ENCODE results near the gene UGT1A8. TPM values are rescaled to one million over a fixed set of nuclear protein-coding genes. Genes with fewer than 3 reads are reported as not detected.

UGT1A8 gene
- polyA plus RNA-seq, 1 donor = not detected

- no peak overlapping the region for H3K27ac ChIP-seq (ENCODE audit: low read length)
- H3K4me1 ChIP-seq (ENCODE audit: control insufficient read depth, insufficient read depth, low read length) = no peaks in the 10 kb centered on the region
- no peaks in the 10 kb centered on the region for H3K9me3 ChIP-seq (ENCODE audit: control insufficient read depth, low read depth, low read length)
- no peaks in the 10 kb centered on the region for H3K27me3 ChIP-seq (ENCODE audit: control insufficient read depth, insufficient read depth, low read length)
- H3K36me3 ChIP-seq (ENCODE audit: control insufficient read depth, insufficient read depth, low read length) = no peaks in the 10 kb centered on the region
- H3K4me3 ChIP-seq (ENCODE audit: low read length) = no peak overlapping the region
- DNase-seq = no peak
- no CpG with 5 or more reads among the region's 4 CpGs for WGBS (ENCODE audit: insufficient coverage, low lambda C conversion rate)
Measured at GRCh38 chr2:233680361-233681045, 63.1 kb downstream of the UGT1A8 start.

GRCh38 chr2:233681521-233682099, 64.2 kb downstream of the UGT1A8 start, which contains the start of gene UGT1A7:
TSS of gene UGT1A7 (plus strand) at chr2:233681901. CDS start at chr2:233681938, 37 bp downstream.
- no peak for DNase-seq
- H3K27me3 ChIP-seq (ENCODE audit: control insufficient read depth, insufficient read depth, low read length) = no peaks in the 10 kb centered on the region
- H3K4me3 ChIP-seq (ENCODE audit: low read length) = no peak within 1 kb of the TSS
- no peaks in the 10 kb centered on the region for H3K4me1 ChIP-seq (ENCODE audit: control insufficient read depth, insufficient read depth, low read length)
- H3K9me3 ChIP-seq (ENCODE audit: control insufficient read depth, low read depth, low read length) = no peaks in the 10 kb centered on the region
- H3K36me3 ChIP-seq (ENCODE audit: control insufficient read depth, insufficient read depth, low read length) = no peaks in the 10 kb centered on the region
- 44% methylated on average over 2 of the region's 5 CpGs for WGBS (ENCODE audit: insufficient coverage, low lambda C conversion rate)
- H3K27ac ChIP-seq (ENCODE audit: low read length) = no peak within 1 kb of the TSS

- no CpG with 5 or more reads among the region's 1 CpG for WGBS (ENCODE audit: insufficient coverage, low lambda C conversion rate)
Measured at GRCh38 chr2:233684640-233685039, 67.2 kb downstream of the UGT1A8 start.

GRCh38 chr2:233686928-233687327, 69.5 kb downstream of the UGT1A8 start:
- no peak overlapping the region for H3K4me3 ChIP-seq (ENCODE audit: low read length)
- no peaks in the 10 kb centered on the region for H3K27me3 ChIP-seq (ENCODE audit: control insufficient read depth, insufficient read depth, low read length)
- H3K36me3 ChIP-seq (ENCODE audit: control insufficient read depth, insufficient read depth, low read length) = no peaks in the 10 kb centered on the region
- no peak overlapping the region for H3K27ac ChIP-seq (ENCODE audit: low read length)
- DNase-seq = no peak
- WGBS (ENCODE audit: insufficient coverage, low lambda C conversion rate) = no CpG with 5 or more reads among the region's 5 CpGs
- no peaks in the 10 kb centered on the region for H3K4me1 ChIP-seq (ENCODE audit: control insufficient read depth, insufficient read depth, low read length)
- no peaks in the 10 kb centered on the region for H3K9me3 ChIP-seq (ENCODE audit: control insufficient read depth, low read depth, low read length)

More at GRCh38 chr2:233684640-233685039, 67.2 kb downstream of the UGT1A8 start:
- DNase-seq = no peak
- H3K9me3 ChIP-seq (ENCODE audit: control insufficient read depth, low read depth, low read length) = no peaks in the 10 kb centered on the region
- no peaks in the 10 kb centered on the region for H3K27me3 ChIP-seq (ENCODE audit: control insufficient read depth, insufficient read depth, low read length)
- no peak overlapping the region for H3K4me3 ChIP-seq (ENCODE audit: low read length)
- H3K4me1 ChIP-seq (ENCODE audit: control insufficient read depth, insufficient read depth, low read length) = no peaks in the 10 kb centered on the region
- H3K27ac ChIP-seq (ENCODE audit: low read length) = no peak overlapping the region
- no peaks in the 10 kb centered on the region for H3K36me3 ChIP-seq (ENCODE audit: control insufficient read depth, insufficient read depth, low read length)

GRCh38 chr2:233688341-233688740, 70.9 kb downstream of the UGT1A8 start:
- Histone ChIP-seq H3K4me3 (ENCODE audit: low read length) (no peak overlapping the region), H3K9me3 (ENCODE audit: control insufficient read depth, low read depth, low read length) (no peaks in the 10 kb centered on the region), H3K27ac (ENCODE audit: low read length) (no peak overlapping the region), H3K27me3 (ENCODE audit: control insufficient read depth, insufficient read depth, low read length) (no peaks in the 10 kb centered on the region), H3K36me3 (ENCODE audit: control insufficient read depth, insufficient read depth, low read length) (no peaks in the 10 kb centered on the region), H3K4me1 (ENCODE audit: control insufficient read depth, insufficient read depth, low read length) (no peaks in the 10 kb centered on the region)
- no peak for DNase-seq
- WGBS (ENCODE audit: insufficient coverage, low lambda C conversion rate) = 85% methylated on average over 4 of the region's 5 CpGs

GRCh38 chr2:233689031-233689430, 71.6 kb downstream of the UGT1A8 start:
- H3K4me3 ChIP-seq (ENCODE audit: low read length) = no peak overlapping the region
- no peaks in the 10 kb centered on the region for H3K9me3 ChIP-seq (ENCODE audit: control insufficient read depth, low read depth, low read length)
- H3K27ac ChIP-seq (ENCODE audit: low read length) = no peak overlapping the region
- H3K4me1 ChIP-seq (ENCODE audit: control insufficient read depth, insufficient read depth, low read length) = no peaks in the 10 kb centered on the region
- no peaks in the 10 kb centered on the region for H3K27me3 ChIP-seq (ENCODE audit: control insufficient read depth, insufficient read depth, low read length)
- no peaks in the 10 kb centered on the region for H3K36me3 ChIP-seq (ENCODE audit: control insufficient read depth, insufficient read depth, low read length)
- DNase-seq = no peak

- Histone ChIP-seq H3K27ac (ENCODE audit: low read length) (no peak overlapping the region), H3K4me3 (ENCODE audit: low read length) (no peak overlapping the region), H3K36me3 (ENCODE audit: control insufficient read depth, insufficient read depth, low read length) (no peaks in the 10 kb centered on the region), H3K9me3 (ENCODE audit: control insufficient read depth, low read depth, low read length) (no peaks in the 10 kb centered on the region), H3K4me1 (ENCODE audit: control insufficient read depth, insufficient read depth, low read length) (no peaks in the 10 kb centered on the region), H3K27me3 (ENCODE audit: control insufficient read depth, insufficient read depth, low read length) (no peaks in the 10 kb centered on the region)
- DNase-seq = no peak
- WGBS (ENCODE audit: insufficient coverage, low lambda C conversion rate) = no CpG with 5 or more reads among the region's 3 CpGs
Measured at GRCh38 chr2:233689501-233689900, 72.1 kb downstream of the UGT1A8 start.

- Histone ChIP-seq H3K27ac (ENCODE audit: low read length) (no peak overlapping the region), H3K4me1 (ENCODE audit: control insufficient read depth, insufficient read depth, low read length) (no peaks in the 10 kb centered on the region), H3K4me3 (ENCODE audit: low read length) (no peak overlapping the region), H3K36me3 (ENCODE audit: control insufficient read depth, insufficient read depth, low read length) (no peaks in the 10 kb centered on the region), H3K9me3 (ENCODE audit: control insufficient read depth, low read depth, low read length) (no peaks in the 10 kb centered on the region), H3K27me3 (ENCODE audit: control insufficient read depth, insufficient read depth, low read length) (no peaks in the 10 kb centered on the region)
- WGBS (ENCODE audit: insufficient coverage, low lambda C conversion rate) = no CpG with 5 or more reads among the region's 4 CpGs
- no peak for DNase-seq
Measured at GRCh38 chr2:233690444-233690843, 73.0 kb downstream of the UGT1A8 start.

- 83% methylated on average over 2 of the region's 11 CpGs for WGBS (ENCODE audit: insufficient coverage, low lambda C conversion rate)
- Histone ChIP-seq H3K4me1 (ENCODE audit: control insufficient read depth, insufficient read depth, low read length) (no peaks in the 10 kb centered on the region), H3K27me3 (ENCODE audit: control insufficient read depth, insufficient read depth, low read length) (no peaks in the 10 kb centered on the region), H3K4me3 (ENCODE audit: low read length) (no peak overlapping the region), H3K36me3 (ENCODE audit: control insufficient read depth, insufficient read depth, low read length) (no peaks in the 10 kb centered on the region), H3K27ac (ENCODE audit: low read length) (no peak overlapping the region), H3K9me3 (ENCODE audit: control insufficient read depth, low read depth, low read length) (no peaks in the 10 kb centered on the region)
- DNase-seq = no peak
Measured at GRCh38 chr2:233691443-233692433, 74.3 kb downstream of the UGT1A8 start.

GRCh38 chr2:233692648-233693047, 75.2 kb downstream of the UGT1A8 start, which contains the start of gene UGT1A6:
TSS of gene UGT1A6 (plus strand) at chr2:233692890. CDS start at chr2:233693005, 115 bp downstream.
- no peaks in the 10 kb centered on the region for H3K9me3 ChIP-seq (ENCODE audit: control insufficient read depth, low read depth, low read length)
- no peak within 1 kb of the TSS for H3K27ac ChIP-seq (ENCODE audit: low read length)
- no peaks in the 10 kb centered on the region for H3K27me3 ChIP-seq (ENCODE audit: control insufficient read depth, insufficient read depth, low read length)
- H3K4me1 ChIP-seq (ENCODE audit: control insufficient read depth, insufficient read depth, low read length) = no peaks in the 10 kb centered on the region
- no peak for DNase-seq
- no peak within 1 kb of the TSS for H3K4me3 ChIP-seq (ENCODE audit: low read length)
- 20% methylated on average over 1 of the region's 4 CpGs for WGBS (ENCODE audit: insufficient coverage, low lambda C conversion rate)
- H3K36me3 ChIP-seq (ENCODE audit: control insufficient read depth, insufficient read depth, low read length) = no peaks in the 10 kb centered on the region

Data from large intestine (tissue), 3 donors.